Pons (tissue), 1 donor: ENCODE results near the gene RNF213.
"Not testable (repeated sequence)": the region's sequence is repeated elsewhere in the genome, so short reads cannot be mapped to it uniquely, and the experiment has no call there.

Source experiments
- DNase-seq: peaks from one replicate; pipeline ENCODE4 v3.0.0-alpha.2; 2016; ENCODE audit warnings: low spot score

RNF213 gene

DNA sequence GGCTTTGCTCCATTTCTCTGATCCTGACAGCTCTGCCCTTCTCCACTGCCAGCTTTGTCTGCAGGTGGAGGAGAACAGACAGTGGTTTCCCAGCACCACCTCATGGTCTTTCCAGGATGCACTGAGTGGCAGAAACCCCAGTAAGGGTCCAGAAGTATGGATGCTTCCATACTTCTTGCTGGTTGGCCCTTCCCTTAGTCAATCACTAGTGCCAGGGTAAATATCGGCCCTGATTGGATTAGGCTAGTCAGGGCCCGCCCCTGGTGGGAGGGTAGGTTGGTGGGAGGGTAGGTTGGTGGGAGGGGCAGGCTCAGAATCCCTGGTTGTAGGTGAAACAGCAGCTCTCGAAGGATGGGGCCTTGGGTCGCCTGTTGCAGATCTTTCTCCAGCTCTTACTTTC lies 10.2 kb downstream of the RNF213 start:
- no peak for DNase-seq

DNA sequence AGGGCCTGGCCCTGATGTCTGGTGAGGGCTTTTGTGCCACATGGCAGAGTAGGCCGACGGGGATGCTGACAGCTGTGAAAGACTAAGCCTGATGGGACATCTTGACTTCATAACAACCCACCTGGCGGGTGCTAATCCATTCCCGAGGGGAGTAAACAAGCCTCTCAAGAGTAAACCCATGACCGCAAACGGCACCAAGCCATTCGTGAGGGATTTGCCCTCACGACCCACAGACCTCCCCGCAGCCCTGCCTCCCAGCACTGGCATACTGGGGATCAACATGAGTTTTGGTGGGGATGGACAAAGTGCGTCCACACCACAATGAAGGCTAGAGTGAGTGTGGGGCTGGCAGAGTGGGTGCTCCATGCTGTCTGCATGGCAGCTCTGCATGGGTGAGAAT lies 11.7 kb downstream of the RNF213 start:
- no peak for DNase-seq

DNA sequence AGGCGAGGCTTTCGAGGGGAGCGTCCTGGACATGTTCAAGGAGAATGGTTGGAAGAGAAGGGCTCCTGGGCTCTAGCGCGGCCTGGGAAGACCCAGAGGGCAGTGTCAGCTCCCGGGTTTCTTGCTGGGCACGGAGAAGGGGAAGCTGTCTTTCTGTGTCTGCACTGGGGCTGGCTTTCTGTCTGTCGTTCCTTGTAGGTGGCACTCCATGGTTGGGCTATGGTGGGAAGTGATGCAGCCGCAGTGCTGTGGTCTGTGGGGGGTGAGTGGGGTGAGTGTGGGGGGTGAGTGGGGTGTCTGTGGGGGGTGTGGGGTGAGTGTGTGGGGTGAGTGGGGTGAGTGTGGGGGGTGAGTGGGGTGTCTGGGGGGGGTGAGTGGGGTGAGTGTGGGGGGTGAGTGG lies 13.7 kb downstream of the RNF213 start:
- no peak for DNase-seq

DNA sequence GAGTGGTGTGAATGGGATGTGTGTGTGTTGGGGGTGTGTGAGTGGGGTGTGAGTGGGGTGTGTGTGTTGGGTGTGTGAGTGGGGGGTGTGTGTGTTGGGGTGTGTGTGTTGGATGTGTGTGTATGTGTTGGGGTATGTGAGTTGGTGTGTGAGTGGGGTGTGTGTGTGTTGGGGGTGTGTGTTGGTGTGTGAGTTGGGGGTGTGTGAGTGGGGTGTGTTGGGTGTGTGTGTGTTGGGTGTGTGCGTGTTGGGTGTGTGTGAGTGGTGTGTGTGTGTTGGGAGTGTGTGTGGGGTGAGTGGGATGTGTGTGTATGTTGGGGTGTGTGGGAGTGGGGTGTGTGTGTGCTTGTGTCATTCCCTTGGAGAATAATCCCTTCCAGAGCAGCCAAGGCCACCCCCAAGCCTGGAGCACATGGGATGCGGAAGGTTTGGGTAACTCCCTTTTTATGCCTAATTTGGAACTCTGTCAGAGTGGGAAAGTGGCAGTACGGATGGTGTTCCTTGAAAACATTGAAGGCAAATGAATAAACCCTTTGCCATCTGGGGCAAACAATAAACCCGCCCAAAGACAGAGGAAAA lies 14.3 kb downstream of the RNF213 start:
- no peak for DNase-seq

DNA sequence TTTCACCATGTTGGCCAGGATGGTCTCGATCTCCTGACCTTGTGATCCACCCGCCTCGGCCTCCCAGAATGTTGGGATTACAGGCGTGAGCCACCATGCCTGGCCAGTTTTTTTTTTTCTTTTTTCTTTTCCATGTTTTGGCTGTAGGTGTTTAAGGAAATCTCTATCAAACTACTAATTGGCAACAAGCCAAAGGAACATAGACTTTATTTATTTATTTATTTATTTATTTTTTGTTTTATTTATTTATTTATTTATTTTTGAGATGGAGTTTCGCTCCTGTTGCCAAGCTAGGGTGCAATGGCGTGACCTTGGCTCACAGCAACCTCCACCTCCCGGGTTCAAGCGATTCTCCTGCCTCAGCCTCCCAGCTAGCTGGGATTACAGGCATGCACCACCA lies 15.2 kb downstream of the RNF213 start:
- DNase-seq: not testable (repeated sequence)

DNA sequence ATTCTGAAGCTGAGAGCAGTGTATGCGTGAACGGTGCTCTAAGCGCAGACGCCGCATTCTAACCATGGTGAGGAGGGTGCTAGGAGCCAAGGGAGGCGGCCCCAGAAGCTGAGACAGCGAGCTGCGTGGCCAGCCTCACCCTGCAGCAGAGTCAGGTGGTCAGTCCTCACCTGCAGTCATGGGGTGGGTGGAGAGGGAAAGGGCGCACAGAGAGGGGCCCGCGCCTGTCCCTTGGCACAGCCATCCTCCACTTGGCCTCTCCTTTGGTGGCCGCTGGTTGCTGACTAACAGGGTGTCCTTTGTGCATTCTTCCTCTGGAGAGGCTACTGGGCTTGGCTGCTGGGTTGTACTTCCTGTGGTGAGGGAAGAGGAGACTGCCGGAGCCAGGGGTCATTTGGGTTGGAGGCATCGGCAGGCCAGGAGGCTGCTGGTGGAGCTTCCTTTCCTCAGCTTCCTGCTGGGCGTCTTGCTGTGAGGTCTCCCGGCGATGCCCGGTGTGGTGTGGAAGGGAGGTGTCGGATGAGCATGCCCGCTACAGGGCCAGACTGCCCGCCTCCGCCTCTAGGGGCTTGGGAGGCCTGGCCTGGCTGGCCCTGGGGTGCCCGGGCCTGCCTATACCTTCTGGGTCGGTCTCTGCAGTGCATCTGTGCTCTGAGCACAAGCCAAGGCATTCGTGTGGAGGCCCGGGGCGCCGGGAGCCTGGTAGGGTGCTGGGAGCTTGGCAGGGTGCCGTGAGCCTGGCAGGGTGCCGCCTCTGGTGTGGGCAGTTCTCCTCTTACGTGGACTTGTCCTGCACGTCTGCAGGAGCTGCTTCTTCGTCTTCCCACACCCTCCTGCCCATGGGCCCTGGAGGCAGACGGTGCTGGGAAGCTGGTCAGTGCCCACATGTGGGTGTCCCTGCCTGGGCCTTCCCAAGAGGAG lies 17.4 kb downstream of the RNF213 start:
- no peak for DNase-seq

DNA sequence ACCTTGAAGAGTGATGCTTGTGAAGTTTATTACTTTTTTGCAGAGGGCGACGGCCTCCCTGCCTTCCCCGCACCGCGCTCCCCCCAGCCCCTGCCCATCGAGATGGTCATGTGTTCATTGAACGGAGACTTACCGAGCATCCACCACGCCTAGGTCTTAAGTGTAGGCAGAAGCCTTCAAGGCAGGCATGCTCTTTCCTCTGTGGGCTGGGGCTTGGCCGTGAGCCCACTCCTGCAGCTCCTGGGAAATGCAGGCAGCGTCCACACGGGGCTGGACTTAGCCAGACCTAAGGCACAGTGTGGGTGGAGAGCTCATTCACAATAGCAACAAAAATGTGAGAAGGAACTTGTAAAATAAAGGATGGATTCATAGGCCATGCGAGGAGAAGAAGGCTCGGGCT lies 19.2 kb downstream of the RNF213 start:
- no peak for DNase-seq

DNA sequence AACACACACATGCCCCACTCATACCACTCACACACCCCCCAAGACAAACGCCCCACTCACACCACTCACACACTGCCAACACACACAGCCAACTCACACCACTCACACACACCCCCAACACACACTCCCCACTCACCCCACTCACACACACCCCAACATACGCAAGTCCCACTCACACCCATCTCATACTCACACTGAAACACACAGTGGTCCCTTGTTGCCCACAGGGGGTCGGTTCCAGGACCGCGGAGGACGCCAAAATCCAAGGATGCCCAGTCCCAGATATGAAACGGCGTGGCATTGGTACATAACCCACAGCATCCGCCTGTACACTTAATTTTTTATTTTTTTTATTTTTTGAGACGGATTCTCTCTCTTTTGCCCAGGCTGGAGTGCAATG lies 20.9 kb downstream of the RNF213 start:
- no peak for DNase-seq

DNA sequence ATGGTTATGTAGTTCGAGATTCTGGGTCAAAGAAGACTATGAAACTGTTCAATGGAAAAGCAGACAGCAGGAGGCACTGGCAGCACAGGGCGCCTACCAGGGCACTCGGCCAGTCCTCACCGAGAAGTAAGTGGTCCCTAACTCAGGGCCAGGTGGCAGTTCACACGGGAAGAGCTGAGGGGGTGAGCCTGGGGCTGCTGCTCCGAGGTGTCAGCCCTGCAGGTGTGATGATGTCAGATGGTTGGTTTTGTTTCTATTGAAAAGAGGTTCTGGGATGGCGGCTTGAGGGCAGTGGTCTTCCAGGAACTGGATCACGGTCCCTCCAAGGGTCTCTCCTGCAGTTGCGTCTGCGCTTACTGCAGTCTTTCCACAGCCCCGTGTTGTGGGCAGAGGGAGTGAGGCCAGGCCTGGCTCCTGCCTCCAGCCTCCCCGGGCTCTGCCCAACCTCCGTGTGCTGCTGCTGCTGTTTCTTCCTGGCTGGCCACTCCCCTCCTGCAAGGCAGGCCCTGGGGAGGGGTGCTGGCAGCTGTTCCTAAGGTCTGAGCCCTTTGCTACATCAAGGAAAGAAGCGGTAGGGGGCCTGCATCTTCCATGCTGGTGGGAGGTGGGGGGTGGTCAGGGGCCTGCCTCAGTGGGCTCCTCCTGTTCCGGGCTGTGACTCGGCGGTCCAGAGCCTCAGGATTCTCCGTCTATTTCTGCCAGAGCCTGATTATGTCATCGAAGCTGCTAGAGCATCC lies 22.6 kb downstream of the RNF213 start:
- no peak for DNase-seq

DNA sequence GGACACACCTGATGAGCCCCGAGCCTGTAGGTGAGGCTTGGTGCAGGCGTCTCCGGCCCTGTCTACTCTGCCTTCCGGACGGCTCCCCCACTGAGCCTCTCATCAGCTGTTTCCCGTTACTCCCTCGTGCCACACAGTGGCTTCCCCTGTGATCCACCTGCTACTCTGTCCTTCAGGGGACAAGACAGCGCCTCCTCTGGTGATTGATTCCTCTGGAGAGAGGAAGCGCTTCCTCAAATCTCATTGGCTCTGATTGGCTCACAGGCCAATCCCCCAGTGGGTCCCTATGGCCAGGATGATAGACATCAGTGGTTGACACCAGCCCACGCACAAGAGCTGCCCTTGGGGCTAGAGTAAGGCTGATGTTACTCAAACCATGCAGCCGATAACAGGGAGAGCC lies 24.0 kb downstream of the RNF213 start:
- no peak for DNase-seq

DNA sequence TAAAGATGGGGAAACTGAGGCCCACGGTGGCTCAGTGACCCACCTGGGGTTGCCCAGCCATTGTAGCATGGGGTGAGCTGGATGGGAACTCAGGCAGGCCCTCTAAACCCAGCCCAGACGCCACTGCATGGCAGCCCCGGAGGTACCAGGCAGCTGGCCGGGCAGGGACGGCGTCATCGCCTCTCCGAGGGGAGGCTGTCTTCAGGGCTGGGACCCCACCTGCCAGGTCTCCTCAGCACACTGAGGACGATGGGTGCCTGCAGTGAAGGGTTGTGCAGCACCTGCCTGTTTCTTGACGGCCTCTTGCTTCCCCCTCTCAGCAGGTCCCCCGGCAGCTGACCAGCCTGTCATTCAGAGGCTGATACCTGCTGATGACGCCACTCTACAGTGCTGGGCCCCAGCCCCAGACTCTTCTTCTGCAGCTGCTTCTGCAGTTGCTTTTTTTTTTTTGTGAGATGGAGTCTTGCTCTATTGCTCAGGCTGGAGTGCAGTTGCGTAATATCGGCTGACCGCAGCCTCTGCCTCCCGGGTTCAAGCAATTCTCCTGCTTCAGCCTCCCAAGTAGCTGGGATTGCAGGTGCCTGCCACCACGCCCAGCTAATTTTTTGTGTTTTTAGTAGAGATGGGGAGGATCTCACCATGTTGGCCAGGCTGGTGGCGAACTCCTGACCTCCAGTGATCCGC lies 24.7 kb downstream of the RNF213 start:
- no peak for DNase-seq

DNA sequence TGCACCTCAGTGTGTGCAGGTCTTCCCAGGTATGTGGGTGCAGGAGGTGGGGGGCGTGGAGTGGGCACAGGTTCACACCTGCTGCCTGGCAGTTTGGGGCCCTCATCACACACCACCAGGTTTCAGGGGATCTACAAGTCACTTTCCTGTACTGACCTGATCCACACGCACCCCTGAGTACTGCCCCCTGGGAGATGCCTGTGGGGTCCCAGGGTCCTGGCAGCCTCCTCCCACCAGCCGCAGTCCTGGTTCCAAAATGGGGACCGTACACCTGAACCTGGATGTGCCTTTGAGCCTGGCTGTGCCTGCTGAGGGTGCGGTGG lies 25.9 kb downstream of the RNF213 start:
- DNase-seq: no peak

DNA sequence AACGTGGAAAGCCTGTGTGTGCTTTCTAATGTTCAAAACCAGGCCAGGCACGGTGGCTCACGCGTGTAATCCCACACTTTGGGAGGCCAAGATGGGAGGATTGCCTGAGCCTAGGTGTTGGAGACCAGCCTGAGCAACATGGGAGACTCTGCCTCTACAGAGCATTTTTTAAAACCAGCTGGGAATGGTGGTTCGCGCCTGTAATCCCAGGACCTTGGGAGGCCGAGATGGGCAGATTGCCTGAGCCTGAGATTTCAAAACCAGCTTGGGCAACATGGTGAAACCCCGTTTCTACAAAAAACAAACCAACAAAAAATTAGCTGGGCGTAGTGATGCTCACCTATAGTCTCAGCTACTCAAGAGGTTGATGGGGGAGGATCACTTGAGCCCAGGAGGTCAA lies 26.4 kb downstream of the RNF213 start:
- DNase-seq: no peak

DNA sequence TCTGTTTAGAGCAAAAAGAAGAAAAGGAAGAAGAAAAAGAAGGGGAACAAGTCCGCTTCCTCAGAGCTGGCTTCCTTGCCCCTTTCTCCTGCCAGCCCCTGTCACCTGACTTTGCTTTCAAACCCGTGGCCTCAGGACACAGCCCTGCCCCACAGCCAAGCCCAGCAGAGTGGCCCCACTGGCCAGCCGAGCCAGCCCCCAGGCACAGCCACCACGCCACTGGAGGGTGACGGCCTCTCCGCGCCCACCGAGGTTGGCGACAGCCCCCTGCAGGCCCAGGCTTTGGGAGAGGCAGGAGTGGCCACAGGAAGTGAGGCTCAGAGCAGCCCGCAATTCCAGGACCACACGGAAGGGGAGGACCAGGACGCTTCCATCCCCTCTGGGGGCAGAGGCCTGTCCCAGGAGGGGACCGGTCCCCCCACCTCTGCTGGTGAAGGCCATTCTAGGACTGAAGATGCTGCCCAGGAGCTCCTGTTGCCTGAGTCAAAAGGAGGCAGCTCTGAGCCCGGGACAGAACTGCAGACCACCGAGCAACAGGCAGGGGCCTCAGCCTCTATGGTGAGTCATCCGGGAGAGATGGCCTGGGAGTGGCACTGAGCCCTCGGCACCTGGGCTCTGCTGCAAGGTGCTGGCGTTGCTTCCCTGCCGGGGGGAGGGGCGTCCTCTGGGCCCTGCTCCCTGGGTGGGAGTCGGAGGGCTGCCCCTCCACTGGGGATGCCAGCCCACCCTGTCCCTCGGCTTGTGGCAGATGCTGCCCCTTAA lies 27.3 kb downstream of the RNF213 start:
- no peak for DNase-seq

DNA sequence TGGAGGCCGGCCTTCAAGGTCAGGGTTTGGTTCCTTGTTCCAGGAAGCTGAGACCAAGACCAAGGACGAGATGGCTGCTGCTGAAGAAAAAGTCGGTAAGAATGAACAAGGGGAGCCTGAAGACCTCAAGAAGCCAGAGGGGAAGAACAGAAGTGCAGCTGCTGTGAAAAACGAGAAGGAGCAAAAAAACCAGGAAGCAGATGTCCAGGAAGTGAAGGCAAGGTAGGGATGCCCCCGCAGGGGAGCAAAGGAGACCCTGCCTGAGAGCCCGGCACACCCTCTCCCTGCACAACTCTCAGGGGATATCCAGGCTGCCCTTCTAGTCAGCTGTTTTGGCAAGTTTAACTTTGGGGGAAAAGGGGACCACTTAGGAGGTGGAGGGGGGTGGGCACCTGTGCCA lies 29.0 kb downstream of the RNF213 start:
- DNase-seq: no peak

DNA sequence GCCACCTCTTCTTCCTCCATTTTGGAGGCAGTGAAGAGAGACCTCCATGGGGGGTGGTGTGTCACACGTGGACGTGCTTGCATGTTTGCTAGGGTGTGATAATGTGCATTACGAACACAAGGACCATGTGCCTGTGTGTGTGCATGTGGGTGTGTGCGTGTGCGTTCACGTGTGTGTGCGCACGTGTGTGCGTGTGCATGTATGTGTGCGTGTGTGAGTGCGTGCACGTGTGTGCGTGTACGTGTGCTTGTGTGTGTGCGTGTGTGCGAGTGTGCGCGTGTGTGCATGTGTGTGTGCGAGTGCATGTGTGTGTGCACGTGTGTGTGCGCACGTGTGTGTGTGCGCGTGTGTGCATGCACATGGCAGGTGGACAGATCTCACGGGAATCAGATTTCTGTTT lies 29.5 kb downstream of the RNF213 start:
- no peak for DNase-seq

DNA sequence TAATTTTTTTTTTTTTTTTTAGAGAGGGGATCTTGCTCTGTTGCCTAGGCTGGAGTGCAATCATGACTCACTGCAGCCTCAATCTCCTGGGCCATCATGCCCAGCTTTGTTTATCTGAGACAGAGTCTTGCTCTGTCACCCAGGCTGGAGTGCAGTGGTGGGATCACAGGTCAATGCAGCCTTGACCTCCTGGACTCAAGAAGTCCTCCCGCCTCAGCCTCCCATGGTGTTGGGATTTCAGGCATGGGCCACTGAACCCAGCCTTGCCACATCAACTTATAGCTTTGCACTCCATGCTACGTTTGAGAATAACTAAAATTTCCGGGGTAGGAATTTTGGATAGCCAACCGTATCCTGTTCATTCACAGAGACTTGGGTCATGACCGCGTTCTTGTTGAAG lies 30.6 kb downstream of the RNF213 start:
- no peak for DNase-seq

DNA sequence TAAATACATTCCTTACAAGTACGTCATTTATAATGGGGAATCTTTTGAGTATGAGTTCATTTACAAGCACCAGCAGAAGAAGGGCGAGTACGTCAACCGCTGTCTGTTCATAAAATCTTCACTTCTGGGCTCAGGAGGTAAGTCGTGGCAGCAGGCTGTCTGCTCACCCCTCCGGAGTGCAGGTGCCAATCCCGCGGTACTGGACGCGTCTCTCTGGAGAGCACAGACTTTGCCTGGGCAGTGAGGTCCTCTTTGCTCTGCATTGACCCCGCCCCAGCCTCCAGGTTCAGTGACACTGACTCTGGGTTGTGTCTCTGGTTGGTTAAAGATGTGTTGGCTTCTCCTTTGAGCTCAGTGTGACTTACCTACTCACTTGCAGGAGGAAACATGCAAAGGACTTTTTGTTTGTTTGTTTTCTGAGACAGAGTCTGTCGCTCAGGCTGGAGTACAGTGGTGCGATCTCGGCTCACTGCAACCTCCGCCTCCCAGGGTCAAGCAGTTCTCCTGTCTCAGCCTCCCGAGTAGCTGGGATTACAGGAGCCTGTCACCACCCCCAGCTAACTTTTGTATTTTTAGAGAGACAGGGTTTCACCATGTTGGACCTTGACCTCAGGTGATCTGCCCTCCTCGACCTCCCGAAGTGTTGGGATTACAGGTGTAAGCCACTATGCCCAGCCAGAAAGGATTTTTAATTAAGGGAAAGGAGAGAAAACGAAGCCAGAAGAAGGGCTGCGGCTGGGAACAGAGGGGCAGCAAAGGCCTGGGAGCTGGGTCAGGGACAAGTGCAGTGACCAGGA lies 31.2 kb downstream of the RNF213 start:
- no peak for DNase-seq

DNA sequence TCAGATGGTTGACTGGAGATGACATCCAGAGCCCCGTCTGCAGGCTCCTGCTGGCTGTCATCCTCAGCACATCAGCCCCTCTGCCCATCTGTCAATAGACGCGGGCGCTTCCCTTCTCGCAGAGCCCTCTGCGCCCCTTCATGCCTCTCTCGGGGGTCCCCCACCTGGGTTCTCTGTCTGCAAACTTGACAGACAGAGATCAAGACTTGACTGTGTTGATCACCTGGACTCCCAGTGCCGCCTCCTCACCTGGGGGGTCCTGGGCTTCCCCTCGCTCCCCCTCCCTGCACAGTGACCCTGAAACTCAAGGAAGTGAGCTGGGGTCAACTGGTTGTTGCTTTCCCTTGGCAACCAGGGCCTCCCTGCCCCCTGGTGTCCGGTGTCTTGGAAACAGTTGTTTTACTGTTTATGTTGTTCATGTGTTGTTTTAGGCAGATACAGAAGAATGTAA lies 31.9 kb downstream of the RNF213 start:
- DNase-seq: no peak

DNA sequence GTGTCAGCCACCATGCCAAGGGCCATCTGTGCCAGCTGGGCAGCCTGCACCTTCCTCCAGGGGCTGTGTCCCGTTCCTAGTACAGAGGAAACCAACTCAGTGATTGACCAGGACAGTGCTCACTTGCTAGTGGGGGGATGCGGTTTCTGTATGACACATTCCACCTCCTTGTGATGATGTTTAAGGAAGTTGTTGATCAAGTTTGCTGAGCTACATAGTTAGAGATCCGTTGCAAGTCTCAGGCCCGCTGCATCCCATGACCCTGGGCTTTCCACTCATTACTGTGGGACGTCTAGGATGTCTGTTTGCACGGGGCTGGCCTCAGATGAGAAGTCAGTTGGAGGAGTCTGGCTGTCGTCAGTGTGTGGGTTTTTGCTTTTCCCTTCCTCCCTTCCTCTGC lies 33.6 kb downstream of the RNF213 start:
- DNase-seq: peak; percentile 62

DNA sequence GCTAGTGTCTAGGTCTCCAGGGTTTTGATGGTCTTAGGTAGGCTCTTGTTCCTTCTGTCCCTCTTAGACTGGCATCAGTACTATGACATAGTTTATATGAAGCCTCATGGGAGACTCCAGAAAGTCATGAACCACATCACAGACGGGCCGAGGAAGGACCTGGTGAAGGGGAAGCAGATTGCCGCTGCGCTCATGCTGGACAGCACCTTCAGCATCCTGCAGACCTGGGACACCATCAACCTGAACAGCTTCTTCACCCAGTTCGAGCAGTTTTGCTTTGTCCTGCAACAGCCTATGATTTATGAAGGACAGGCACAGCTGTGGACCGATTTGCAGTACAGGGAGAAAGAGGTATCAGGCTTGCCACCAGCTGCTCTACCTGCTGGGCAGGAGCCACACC lies 34.0 kb downstream of the RNF213 start:
- DNase-seq: no peak
